KMS-11 (cell line): ENCODE data around the gene CHID1.

Source experiments
- H2AFZ ChIP-seq: fragments of 200-600 bp; sonication (generic); 2 replicates; pipeline ENCODE4 v1.6.1; 2016; ENCODE audit warnings: antibody characterized with exemption, mixed run types, low read depth
- H3K27ac ChIP-seq: fragments of 200-600 bp; sonication (generic); 2 replicates; pipeline ENCODE4 v1.6.1; 2016; ENCODE audit warnings: mild to moderate bottlenecking, mixed run types
- H3K27me3 ChIP-seq: fragments of 200-600 bp; sonication (generic); 2 replicates; pipeline ENCODE4 v1.6.1; 2017; ENCODE audit warnings: mild to moderate bottlenecking, low read depth, mixed run types, moderate library complexity; ENCODE audit not compliant: insufficient read depth
- H3K36me3 ChIP-seq: fragments of 200-600 bp; sonication (generic); 2 replicates; pipeline ENCODE4 v1.6.1; 2017; ENCODE audit warnings: mild to moderate bottlenecking, mixed run types; ENCODE audit not compliant: insufficient read depth
- H3K4me1 ChIP-seq: fragments of 200-600 bp; sonication (generic); 2 replicates; pipeline ENCODE4 v1.6.1; 2016; ENCODE audit warnings: mild to moderate bottlenecking, low read depth, mixed run types; ENCODE audit not compliant: poor library complexity, severe bottlenecking
- H3K4me2 ChIP-seq: fragments of 200-600 bp; sonication (generic); 2 replicates; pipeline ENCODE4 v1.7.0; 2016; ENCODE audit warnings: mild to moderate bottlenecking, mixed run types
- H3K4me3 ChIP-seq: fragments of 200-600 bp; sonication (generic); IDR thresholded peaks from 2 replicates; pipeline ENCODE4 v1.6.1; 2017; ENCODE audit warnings: low read depth, low read length, mixed read lengths; ENCODE audit not compliant: insufficient read depth
- H3K79me2 ChIP-seq: fragments of 200-600 bp; sonication (generic); 2 replicates; pipeline ENCODE4 v1.6.1; 2016; ENCODE audit warnings: low read depth, mixed run types; ENCODE audit not compliant: insufficient read depth
- H3K9ac ChIP-seq: fragments of 200-600 bp; sonication (generic); 2 replicates; pipeline ENCODE4 v1.6.1; 2016; ENCODE audit warnings: mild to moderate bottlenecking, mixed run types
- H4K20me1 ChIP-seq: fragments of 200-600 bp; sonication (generic); 2 replicates; pipeline ENCODE4 v1.6.1; 2016; ENCODE audit warnings: mild to moderate bottlenecking, mixed run types; ENCODE audit not compliant: insufficient read depth
- CTCF ChIP-seq: fragments of 200-600 bp; sonication (generic); conservative IDR thresholded peaks from 2 replicates; pipeline ENCODE4 v1.6.1; 2017; ENCODE audit warnings: low read depth, mild to moderate bottlenecking, antibody characterized with exemption, low read length, moderate library complexity, mixed read lengths

The CHID1 gene

GRCh38 chr11:914747-915501 lies 4.3 kb upstream of the CHID1 start:
- H3K36me3 ChIP-seq: no peaks in the 10 kb centered on the region
- H3K4me3 ChIP-seq: no peak overlapping the region
- H3K4me1 ChIP-seq: peaks cover 5% of the 10 kb centered on the region
- H2AFZ ChIP-seq: no peak overlapping the region
- H4K20me1 ChIP-seq: no peaks in the 10 kb centered on the region
- H3K27ac ChIP-seq: no peak overlapping the region
- H3K9ac ChIP-seq: no peak overlapping the region
- no peak overlapping the region for H3K4me2 ChIP-seq
- no peak for TF ChIP-seq CTCF
- no peaks in the 10 kb centered on the region for H3K27me3 ChIP-seq
- peaks cover 6% of the 10 kb centered on the region for H3K79me2 ChIP-seq

- no peak overlapping the region for H3K4me2 ChIP-seq
- H3K27me3 ChIP-seq: no peaks in the 10 kb centered on the region
- no peaks in the 10 kb centered on the region for H4K20me1 ChIP-seq
- H3K36me3 ChIP-seq: no peaks in the 10 kb centered on the region
- H3K4me1 ChIP-seq: peaks cover 12% of the 10 kb centered on the region
- no peak overlapping the region for H3K9ac ChIP-seq
- no peak overlapping the region for H3K27ac ChIP-seq
- no peak overlapping the region for H2AFZ ChIP-seq
- no peak for TF ChIP-seq CTCF
- no peak overlapping the region for H3K4me3 ChIP-seq
- H3K79me2 ChIP-seq: peaks cover 13% of the 10 kb centered on the region
These were observed 3.6 kb upstream of the CHID1 start for GRCh38 chr11:914204-914603.

- no peak overlapping the region for H2AFZ ChIP-seq
- no peak overlapping the region for H3K27ac ChIP-seq
- H3K4me1 ChIP-seq: peaks cover 24% of the 10 kb centered on the region
- no peak overlapping the region for H3K4me2 ChIP-seq
- H4K20me1 ChIP-seq: no peaks in the 10 kb centered on the region
- no peaks in the 10 kb centered on the region for H3K27me3 ChIP-seq
- no peaks in the 10 kb centered on the region for H3K36me3 ChIP-seq
- no peak for TF ChIP-seq CTCF
- H3K9ac ChIP-seq: no peak overlapping the region
- no peak overlapping the region for H3K4me3 ChIP-seq
- peaks cover 18% of the 10 kb centered on the region for H3K79me2 ChIP-seq
These were observed 2.4 kb upstream of the CHID1 start for GRCh38 chr11:913043-913442.

GRCh38 chr11:912266-912665 lies 1.7 kb upstream of the CHID1 start:
- no peak for TF ChIP-seq CTCF
- no peak overlapping the region for H3K27ac ChIP-seq
- H3K36me3 ChIP-seq: no peaks in the 10 kb centered on the region
- H3K4me3 ChIP-seq: no peak overlapping the region
- no peak overlapping the region for H2AFZ ChIP-seq
- no peaks in the 10 kb centered on the region for H4K20me1 ChIP-seq
- peaks cover 20% of the 10 kb centered on the region for H3K79me2 ChIP-seq
- peaks cover 31% of the 10 kb centered on the region for H3K4me1 ChIP-seq
- H3K9ac ChIP-seq: no peak overlapping the region
- no peaks in the 10 kb centered on the region for H3K27me3 ChIP-seq
- no peak overlapping the region for H3K4me2 ChIP-seq
